Heart left ventricle (tissue), 13 donors: Measurements from ENCODE around the gene RBMS1.

ENCODE experiments used
- CTCF ChIP-seq, 12 donors: fragments of 200-600 bp; sonication (generic) in 4 of 12; IDR thresholded peaks; one replicate each; pipeline versions ENCODE4 v1.5.0 to v1.8.0; 2018 to 2022; ENCODE audit warnings: antibody characterized with exemption in 12 of 12, mild to moderate bottlenecking in 5 of 12
- POLR2A ChIP-seq, 2 donors: fragments of 450-650 bp; IDR thresholded peaks; one replicate each; pipeline ENCODE4 v1.6.1; 2017; ENCODE audit warnings: antibody characterized with exemption in 2 of 2, mild to moderate bottlenecking in 2 of 2, moderate library complexity in 2 of 2
- donor health status: ischemic (EF 13 %, LVEDD 7.1; RV severe dilation, severe dysfunction).
- donor health status: DM: no; HTN: yes; CAD: no.
- donor health status: DM: no; HTN: no; CAD: no.
- donor health status: ischemic (EF 25% LVEDD 6.9; RV normal size, moderate dysfunction).
- donor health status: ischemic (EF 25% LVEDD 5.7; RV mildly dilated, moderate dysfunction).
- donor health status: ischemic (EF 35%, LVEDD 5.7; RV mildly dilated, moderate dysfunction).
- donor health status: nonischemic (EF 11% LVEDD 7.7; RV severe dilation, severe dysfunction).
- donor health status: DM: yes; HTN: yes; CAD: no.
- donor health status: PGD.
- donor health status: ischemic (EF 29% LVEDD 5.4; RV normal size, mild dysfunction).
- donor health status: nonischemic (EF 23%, LVEDD 6.1; RV moderate dilation, normal function).

GRCh38 chr2:160431441-160431840 lies 62.2 kb downstream of the RBMS1 start:
- TF ChIP-seq CTCF (IDR thresholded peaks at IDR 0.05) (no peak), POLR2A (IDR thresholded peaks at IDR 0.05) (no peak)
